PC-3 (cell line): ENCODE measurements around the gene UBAP2L.

Experiments used
- EZH2 ChIP-seq: fragments of 300-600 bp; sonication (generic); IDR thresholded peaks from one replicate; pipeline ENCODE4 v1.6.1; 2017; ENCODE audit warnings: antibody characterized with exemption, mild to moderate bottlenecking, low read length; ENCODE audit not compliant: unreplicated experiment
- EZH2phosphoT487 ChIP-seq: fragments of 300-600 bp; sonication (generic); IDR thresholded peaks from 2 replicates; pipeline ENCODE4 v1.6.1; 2018; ENCODE audit warnings: mild to moderate bottlenecking, antibody characterized with exemption, low read length, borderline replicate concordance
- TF ChIP-seq, protein P1 (sequence below): fragments of 300-600 bp; sonication (generic); conservative IDR thresholded peaks from 2 replicates; pipeline ENCODE4 v1.5.1; 2017; ENCODE audit warnings: antibody characterized with exemption, low read depth, mild to moderate bottlenecking, low read length

DNA sequence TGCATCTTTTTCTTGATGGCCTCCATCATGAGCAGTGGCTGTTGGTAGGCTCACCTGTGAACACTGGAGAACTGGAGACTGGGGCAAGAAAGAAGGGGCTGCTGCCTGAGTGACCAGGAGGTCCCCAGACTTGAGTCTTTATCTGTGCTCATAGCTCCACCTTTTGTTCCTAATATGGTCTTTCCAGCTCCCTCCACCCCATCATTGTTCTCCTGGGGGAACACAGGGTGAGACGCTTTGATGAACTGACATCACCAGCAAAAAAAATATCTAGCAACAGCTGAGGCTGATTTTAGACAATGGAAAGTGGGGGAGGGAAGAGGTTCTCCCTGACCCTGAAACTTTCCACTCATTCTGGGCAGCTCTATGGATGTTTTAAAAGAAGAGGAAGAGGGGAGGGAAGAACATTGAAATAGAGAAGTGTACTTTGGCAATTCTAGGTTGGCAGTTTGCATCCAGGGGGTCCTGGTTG, 28.7 kb upstream of the UBAP2L start, which contains the start of gene TPM3:
- TF ChIP-seq, protein P1, sequence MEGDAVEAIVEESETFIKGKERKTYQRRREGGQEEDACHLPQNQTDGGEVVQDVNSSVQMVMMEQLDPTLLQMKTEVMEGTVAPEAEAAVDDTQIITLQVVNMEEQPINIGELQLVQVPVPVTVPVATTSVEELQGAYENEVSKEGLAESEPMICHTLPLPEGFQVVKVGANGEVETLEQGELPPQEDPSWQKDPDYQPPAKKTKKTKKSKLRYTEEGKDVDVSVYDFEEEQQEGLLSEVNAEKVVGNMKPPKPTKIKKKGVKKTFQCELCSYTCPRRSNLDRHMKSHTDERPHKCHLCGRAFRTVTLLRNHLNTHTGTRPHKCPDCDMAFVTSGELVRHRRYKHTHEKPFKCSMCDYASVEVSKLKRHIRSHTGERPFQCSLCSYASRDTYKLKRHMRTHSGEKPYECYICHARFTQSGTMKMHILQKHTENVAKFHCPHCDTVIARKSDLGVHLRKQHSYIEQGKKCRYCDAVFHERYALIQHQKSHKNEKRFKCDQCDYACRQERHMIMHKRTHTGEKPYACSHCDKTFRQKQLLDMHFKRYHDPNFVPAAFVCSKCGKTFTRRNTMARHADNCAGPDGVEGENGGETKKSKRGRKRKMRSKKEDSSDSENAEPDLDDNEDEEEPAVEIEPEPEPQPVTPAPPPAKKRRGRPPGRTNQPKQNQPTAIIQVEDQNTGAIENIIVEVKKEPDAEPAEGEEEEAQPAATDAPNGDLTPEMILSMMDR, result no peak
- TF ChIP-seq EZH2 (no peak), EZH2phosphoT487 (no peak)
